ENCODE data around the gene CACNA2D1.

CACNA2D1 gene

DNA sequence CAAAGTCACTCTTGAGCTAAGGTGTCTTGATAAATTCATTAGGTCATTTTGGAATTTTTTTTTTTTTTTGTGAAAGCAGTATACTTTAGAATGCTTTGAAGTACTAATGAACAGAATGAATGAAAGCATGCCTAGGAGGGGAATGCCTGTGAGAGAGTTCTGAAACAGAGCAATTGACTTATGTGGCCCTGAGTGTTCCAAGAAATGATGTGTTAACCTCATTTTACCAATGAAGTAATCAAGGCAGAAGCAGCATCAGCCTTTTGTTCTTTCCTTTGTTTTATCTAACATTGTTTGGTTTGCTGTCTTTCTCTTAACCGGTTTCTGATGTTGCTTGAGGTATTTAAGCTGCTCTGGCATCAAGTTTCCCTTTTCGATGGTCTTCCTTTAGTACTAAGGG lies 519.1 kb downstream of the CACNA2D1 start:
- Histone ChIP-seq H3K9ac (ENCODE audit: low read length) (no peak overlapping the region), H3K4me3 (ENCODE audit: low read length) (no peak overlapping the region), H3K4me1 (ENCODE audit: control insufficient read depth, insufficient read depth, low read length) (no peaks in the 10 kb centered on the region), H3K27me3 (ENCODE audit: control insufficient read depth, insufficient read depth, low read length) (no peaks in the 10 kb centered on the region), H3K36me3 (ENCODE audit: control insufficient read depth, insufficient read depth, low read length) (no peaks in the 10 kb centered on the region), H3K27ac (ENCODE audit: low read depth, low read length) (no peak overlapping the region)

DNA sequence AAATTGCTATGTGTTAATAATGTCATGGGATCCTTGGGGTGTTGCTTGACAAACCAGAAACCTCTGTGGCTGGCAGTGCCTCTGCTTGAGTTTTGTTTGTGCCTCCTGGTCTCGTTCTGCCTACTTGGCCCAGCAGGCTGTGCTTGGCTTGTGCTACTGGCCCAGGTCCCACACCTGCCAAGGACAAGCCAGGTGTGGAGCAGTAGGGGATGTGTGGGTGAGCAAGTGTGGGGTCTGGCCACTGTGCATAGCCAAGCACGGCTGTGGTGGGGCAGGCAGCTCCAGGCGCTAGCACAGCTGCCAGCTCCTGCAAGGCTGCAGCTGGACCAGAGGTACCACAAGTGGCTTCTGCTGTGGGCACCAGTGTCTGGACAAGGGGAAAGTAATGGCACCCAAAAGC lies 524.1 kb downstream of the CACNA2D1 start:
- no peaks in the 10 kb centered on the region for H3K27me3 ChIP-seq (ENCODE audit: control insufficient read depth, insufficient read depth, low read length)
- no peak overlapping the region for H3K9ac ChIP-seq (ENCODE audit: low read length)
- no peak overlapping the region for H3K27ac ChIP-seq (ENCODE audit: low read depth, low read length)
- no peaks in the 10 kb centered on the region for H3K36me3 ChIP-seq (ENCODE audit: control insufficient read depth, insufficient read depth, low read length)
- no peaks in the 10 kb centered on the region for H3K4me1 ChIP-seq (ENCODE audit: control insufficient read depth, insufficient read depth, low read length)
- H3K4me3 ChIP-seq (ENCODE audit: low read length), result no peak overlapping the region

DNA sequence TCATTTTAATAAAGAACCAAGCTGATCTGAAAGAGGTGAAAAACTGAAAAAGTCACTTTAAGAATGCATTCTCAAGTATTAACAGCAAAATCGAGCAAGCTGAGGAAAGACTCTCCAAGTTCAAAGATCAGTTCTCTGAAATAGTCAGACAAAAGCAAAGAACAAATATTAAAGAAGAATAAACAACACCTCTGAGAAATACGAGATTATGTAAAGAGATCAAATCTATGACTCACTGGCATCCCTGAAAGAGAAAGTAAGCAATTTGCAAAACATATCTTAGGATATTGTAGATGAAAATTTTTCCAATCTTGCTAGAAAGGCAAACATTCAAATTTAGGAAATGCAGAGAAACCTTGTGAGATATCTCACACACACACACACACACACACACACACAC lies 535.4 kb downstream of the CACNA2D1 start:
- H3K27me3 ChIP-seq (ENCODE audit: control insufficient read depth, insufficient read depth, low read length), result no peaks in the 10 kb centered on the region
- H3K36me3 ChIP-seq (ENCODE audit: control insufficient read depth, insufficient read depth, low read length), result no peaks in the 10 kb centered on the region
- no peak overlapping the region for H3K4me3 ChIP-seq (ENCODE audit: low read length)
- no peaks in the 10 kb centered on the region for H3K4me1 ChIP-seq (ENCODE audit: control insufficient read depth, insufficient read depth, low read length)
- no peak overlapping the region for H3K9ac ChIP-seq (ENCODE audit: low read length)
- H3K27ac ChIP-seq (ENCODE audit: low read depth, low read length), result no peak overlapping the region

DNA sequence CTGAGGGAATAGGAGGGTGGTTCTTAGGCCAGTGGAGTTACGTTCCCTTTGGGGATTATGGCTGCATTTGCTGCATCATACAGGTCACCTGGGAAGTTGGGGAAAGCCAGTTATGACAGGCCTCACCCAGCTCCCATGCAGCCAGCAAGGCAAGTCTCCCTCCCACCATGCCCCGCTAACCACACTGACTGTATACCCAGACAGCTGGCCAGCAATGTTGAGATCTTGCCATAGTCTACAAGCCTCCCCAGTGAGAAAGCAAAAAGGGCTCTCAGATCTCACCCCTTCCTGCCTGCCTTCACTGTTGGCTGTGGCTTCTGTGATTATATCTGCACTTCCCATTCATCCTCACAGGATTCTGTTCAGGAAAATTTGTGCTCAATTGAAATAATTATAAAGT lies 540.5 kb downstream of the CACNA2D1 start:
- no peak overlapping the region for H3K4me3 ChIP-seq (ENCODE audit: low read length)
- no peaks in the 10 kb centered on the region for H3K27me3 ChIP-seq (ENCODE audit: control insufficient read depth, insufficient read depth, low read length)
- H3K36me3 ChIP-seq (ENCODE audit: control insufficient read depth, insufficient read depth, low read length), result no peaks in the 10 kb centered on the region
- H3K27ac ChIP-seq (ENCODE audit: low read depth, low read length), result no peak overlapping the region
- no peaks in the 10 kb centered on the region for H3K4me1 ChIP-seq (ENCODE audit: control insufficient read depth, insufficient read depth, low read length)
- H3K9ac ChIP-seq (ENCODE audit: low read length), result no peak overlapping the region

DNA sequence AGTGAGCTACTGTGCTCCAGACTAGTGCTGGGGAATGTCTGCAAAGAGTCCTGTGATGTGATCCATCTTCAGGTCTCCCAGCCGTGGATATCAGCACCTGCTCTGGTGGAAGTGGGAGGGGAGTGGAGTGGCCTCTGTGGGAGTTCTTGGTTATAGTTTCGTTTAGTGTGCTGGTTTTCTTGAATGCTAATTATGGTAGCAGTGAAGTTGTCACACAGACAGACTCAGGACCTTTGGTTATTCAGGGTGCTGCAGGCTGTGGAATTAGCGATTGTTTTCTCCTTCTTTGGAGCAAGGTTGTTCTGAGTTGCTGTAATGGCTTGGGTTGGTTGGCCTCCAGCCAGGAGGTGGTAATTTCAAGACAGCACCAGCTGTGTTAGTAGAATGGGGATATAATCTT lies 541.0 kb downstream of the CACNA2D1 start:
- Histone ChIP-seq H3K36me3 (ENCODE audit: control insufficient read depth, insufficient read depth, low read length) (no peaks in the 10 kb centered on the region), H3K4me3 (ENCODE audit: low read length) (no peak overlapping the region), H3K9ac (ENCODE audit: low read length) (no peak overlapping the region), H3K4me1 (ENCODE audit: control insufficient read depth, insufficient read depth, low read length) (no peaks in the 10 kb centered on the region), H3K27ac (ENCODE audit: low read depth, low read length) (no peak overlapping the region), H3K27me3 (ENCODE audit: control insufficient read depth, insufficient read depth, low read length) (no peaks in the 10 kb centered on the region)
